RPMI7951 (cell line): Measurements from ENCODE around the gene PDZD4. TPM values are rescaled to one million over a fixed set of nuclear protein-coding genes. Genes with fewer than 3 reads are reported as not detected.
A peak's percentile ranks its signal among the peaks of the same experiment; 100 is the strongest.

ENCODE experiments used
- DNase-seq: peaks from one replicate; pipeline ENCODE4 v3.0.0-alpha.2; 2012; ENCODE audit warnings: low read depth
- total RNA-seq: library from RNA; depleted of rRNA; stranded (reverse); fragments of >200 nt; shearing (Covaris generic); gene quantifications from 2 replicates; pipeline ENCODE4 v1.2.3, GENCODE V29; 2014

Gene PDZD4
- total RNA-seq, 1 experiment from 2014 or later = 0.12 TPM

DNA sequence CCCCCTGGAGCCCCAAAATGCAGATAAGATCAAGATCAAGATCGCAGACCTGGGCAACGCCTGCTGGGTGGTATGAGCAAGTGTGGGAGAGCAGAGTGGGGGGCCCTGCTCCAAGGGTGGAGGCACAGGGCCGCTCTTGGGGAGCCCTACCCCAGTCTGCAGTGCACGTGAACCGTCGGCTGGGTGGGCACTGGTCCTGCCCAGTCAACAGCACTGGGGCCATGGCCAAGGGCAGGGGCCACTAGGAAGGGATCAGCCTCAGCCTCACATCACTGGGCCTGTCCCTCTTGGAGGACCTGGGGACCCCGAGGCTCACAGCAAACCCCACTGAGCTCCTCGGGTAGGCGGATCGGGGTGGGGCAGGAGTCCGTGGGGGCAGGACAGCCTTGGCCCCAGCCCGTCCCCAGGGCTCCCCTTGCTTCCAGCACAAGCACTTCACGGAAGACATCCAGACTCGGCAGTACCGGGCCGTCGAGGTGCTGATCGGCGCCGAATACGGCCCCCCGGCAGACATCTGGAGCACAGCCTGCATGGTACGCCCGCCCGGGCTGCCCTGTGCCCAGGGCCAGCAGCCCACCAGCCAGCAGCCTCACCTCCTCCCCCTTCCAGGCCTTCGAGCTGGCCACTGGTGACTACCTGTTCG, 45.9 kb downstream of the PDZD4 start:
- DNase-seq = no peak

DNA sequence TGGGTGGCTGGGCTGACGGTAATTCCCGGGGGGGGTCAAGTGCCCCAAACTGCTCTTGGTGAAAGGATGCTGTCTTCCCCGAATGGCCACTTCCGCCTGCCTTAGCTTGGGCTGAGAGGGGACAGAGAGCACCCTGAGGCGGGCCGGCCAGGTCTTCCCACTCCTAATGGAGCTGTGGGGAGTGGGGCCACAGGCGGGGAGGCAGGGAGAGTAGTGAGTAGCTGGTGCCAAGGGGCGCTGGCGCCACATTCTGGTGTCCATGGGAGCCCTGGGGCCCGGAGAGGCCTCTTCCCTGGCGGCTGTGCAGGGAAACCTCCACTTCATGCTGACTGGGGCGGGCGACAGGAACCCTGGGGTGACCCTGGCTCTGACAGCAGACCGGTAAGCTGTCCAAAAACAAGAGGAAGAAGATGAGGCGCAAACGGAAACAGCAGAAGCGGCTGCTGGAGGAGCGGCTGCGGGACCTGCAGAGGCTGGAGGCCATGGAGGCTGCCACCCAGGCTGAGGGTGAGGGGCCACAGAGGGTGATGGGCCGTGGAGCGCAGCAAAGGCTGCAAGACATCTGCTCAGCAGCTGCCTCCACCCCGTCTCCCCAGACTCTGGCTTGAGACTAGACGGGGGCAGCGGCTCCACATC, 46.8 kb downstream of the PDZD4 start:
- no peak for DNase-seq

DNA sequence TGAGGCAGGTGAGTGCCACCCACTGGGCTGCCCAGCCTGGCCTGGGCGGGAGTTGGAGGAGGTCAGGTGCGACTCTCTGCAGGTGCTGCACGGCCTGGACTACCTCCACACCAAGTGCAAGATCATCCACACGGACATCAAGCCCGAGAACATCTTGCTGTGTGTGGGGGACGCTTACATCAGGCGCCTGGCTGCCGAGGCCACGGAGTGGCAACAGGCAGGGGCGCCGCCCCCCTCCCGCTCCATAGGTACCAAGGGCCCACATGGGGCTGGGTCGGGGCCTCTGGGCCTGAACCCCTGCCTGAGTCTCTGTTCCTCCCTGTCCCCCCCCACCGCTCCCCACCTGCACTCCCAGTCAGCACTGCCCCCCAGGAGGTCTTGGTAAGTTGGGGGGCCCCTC, 47.5 kb downstream of the PDZD4 start:
- DNase-seq = no peak

DNA sequence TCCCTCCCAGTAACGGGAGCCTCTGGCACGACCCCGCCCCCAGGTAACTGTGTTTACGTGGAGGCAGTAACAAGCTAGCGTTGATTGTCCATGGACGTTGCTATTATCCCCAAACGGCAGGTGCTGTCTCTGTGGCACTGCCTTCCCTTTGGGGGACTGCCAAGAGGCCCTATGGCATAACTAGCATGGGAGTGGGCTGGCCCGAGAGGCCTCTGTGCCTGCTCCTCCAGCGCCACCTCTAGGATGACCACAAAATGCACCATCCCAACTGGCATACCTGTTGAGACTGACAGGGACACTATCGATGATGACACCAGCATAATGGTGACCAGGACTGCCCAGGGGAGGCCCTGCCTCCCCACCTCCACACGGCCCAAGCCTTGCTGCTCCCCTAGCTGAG, 48.0 kb downstream of the PDZD4 start:
- DNase-seq = no peak

DNA sequence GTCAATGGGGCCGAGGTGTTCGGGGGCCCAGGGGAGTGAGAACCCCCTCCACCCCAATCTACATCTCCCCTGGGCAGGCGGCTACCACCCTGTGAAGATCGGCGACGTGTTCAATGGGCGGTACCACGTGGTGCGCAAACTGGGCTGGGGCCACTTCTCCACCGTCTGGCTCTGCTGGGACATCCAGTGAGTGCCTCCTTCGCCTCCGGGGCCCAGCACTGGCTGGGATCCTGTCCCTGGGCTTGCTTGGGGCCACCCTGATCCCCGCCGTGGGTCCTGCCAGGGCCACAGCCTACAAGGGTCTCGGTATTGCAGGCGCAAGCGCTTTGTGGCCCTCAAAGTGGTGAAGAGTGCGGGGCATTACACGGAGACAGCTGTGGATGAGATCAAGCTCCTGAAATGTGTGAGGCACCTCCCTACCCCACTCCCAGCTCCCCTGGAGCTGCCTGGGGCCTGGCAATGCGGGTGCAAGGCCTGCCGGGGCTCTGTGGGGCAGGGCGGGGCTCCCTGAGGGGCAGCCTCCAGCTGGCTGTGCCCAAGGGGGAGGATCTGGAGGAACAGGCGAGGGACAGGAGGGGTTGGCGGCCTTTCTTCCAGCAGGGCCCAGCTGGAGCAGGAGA, 48.8 kb downstream of the PDZD4 start:
- DNase-seq = no peak

DNA sequence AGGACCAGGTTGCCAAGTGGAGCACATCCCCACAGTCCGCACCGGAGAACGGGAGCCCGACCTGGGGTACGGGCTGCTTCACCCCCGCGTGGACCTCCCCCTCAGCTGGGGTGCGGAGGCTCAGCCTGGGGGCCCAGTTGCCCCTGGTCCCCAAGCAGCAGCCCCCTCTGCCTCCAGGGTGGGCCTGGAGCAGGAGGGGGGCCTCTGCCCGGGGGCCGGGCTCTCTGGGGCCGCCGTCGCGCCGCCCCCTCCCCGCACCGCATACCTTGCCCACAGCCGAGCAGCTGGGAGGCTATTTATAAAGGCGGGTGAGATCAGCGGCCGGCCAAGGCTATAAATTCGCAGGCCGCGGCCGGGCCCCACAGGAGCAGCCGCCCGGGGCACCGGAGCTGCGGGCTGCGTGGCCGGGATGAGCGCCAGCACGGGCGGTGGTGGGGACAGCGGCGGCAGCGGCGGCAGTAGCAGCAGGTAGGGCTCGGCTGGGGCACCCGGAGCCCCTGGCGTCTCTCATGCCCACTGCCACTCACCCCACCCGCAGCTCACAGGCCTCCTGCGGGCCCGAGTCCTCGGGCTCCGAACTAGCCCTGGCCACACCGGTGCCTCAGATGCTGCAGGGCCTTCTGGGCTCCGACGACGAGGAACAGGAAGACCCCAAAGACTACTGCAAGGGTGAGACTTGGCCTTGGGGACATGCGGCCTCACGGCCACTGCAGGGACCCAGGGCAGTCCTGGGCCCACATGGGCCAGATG, 49.5 kb downstream of the PDZD4 start, which contains the start of gene SRPK3:
TSS of gene SRPK3 (plus strand) at position 364 of the 750 bp plus-strand sequence. CDS start at position 410, 46 bp downstream.
- peak; percentile 54 for DNase-seq

DNA sequence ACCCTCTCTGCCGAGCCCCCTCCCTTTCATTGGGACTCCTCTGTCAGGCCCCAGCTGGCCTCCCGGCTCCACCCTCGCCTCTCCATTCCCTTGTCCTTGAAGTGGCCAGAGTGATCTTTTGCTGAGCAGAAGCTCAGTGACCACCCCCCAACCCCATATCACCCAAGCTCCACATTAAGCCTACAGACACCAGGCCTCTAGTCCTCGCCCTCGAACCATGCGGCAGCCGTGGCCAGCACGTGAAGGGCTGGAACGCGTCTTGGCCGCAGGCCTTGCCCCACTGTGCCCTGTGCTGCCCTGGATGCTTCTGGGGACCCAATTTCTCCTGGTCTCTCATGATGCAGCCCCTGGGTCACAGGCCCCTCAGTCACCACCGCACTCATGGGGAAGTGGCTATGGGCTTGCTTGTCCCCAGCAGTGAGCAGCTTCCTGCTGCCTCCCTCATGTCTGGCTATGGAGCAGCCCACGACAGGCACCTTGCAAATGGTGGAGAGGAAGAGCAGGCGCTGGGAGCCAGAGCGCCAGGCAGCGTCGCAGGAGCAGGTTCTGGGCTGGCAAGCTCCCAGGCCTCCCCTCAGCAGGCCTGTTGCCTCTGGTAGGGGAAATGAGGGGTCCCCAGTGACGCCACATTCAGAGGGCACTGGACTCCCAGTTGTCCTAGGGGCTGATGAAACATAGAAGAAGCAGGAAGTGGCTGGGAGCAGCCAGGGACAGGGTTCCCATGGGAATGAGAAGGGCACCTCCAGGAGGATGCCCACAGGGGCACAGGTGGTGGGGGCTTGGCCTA, 50.3 kb downstream of the PDZD4 start:
- no peak for DNase-seq

DNA sequence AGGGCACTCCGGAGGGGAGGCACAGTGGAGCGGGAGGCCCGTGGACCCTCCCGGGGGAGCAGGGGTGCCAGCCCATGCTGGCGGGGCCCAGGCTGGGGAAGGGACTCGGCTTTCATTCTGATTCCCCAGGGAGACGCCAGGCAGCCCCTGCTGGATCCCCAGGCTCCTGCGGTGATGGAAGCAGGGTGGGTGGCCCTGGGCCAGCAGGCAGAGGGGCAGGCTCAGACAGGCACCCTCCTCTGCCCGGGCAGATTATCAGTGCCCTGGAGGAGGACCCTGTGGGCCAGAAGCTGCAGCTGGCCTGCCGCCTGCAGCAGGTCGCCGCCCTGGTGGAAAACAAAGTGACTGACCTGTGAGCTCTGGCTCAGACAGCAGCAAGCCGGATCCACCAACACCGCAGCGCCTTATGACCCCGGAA, 51.7 kb downstream of the PDZD4 start:
- no peak for DNase-seq

DNA sequence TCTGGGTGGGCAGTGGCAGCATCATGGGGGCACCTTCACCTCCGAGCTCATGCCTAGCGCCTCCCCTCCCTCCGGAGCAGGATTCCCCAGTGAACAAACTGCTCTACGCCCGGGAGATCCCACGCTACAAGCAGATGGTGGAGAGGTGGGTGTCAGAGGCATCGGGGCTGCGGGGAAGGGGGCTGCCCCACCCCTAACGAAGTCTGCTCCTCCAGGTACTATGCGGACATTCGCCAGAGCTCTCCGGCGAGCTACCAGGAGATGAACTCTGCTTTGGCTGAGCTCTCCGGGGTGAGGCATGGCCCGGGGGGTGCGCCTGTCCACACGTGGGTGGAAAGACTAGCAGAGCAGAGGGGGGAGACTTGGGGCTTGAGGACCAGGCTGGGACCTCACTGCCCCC, 52.2 kb downstream of the PDZD4 start:
- no peak for DNase-seq

DNA sequence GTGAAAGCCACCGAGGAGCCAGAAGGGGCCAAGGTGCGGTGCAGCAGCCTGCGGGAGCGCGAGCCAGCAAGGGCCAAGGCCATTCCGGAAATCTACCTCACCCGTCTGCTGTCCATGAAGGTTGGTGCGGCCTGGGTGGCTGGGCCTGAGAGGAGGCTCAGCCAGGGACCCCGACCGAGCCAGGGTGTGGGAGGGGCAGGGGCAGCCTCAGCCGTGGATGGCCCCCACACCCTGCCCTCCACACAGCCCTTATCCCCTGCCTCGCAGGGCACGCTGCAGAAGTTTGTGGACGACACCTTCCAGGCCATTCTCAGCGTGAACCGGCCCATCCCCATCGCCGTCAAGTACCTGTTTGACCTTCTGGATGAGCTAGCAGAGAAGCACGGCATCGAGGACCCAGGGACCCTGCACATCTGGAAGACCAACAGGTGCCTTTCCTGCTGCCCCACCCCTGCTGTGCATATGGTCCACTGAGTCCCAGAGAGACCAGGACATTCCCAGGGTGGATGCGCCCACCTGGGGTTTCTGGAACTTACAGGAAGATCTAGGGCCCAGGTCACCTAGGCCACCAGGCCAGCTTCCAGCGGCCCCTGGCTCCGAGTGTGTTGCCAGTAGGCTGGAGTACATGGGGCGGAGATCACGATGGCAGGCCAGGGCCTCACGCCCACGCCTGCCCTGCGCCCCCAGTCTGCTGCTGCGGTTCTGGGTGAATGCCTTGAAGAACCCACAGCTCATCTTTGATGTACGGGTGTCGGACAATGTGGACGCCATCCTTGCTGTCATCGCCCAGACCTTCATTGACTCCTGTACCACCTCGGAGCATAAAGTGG, 52.9 kb downstream of the PDZD4 start:
- DNase-seq = no peak

DNA sequence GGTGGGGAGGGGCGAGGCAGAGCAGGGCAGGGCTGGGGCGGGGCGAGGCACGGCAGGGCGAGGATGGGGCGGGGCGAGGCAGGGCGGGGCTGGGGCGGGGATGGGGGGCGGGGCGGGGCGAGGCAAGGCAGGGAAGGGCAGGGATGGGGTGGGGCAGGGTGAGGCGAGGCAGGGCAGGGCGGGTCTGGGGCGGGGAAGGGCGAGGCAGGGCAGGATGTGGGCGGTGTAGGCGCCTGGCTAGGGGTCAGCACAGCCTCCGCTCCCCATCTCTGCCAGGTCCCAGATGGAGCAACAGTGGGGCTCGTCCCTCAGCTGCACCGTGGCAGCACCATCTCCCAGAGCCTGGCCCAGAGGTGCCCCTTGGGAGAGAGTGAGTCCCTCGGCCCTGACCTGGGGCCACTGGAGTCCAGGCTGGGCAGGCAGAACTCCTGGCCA, 53.7 kb downstream of the PDZD4 start:
- no peak for DNase-seq

DNA sequence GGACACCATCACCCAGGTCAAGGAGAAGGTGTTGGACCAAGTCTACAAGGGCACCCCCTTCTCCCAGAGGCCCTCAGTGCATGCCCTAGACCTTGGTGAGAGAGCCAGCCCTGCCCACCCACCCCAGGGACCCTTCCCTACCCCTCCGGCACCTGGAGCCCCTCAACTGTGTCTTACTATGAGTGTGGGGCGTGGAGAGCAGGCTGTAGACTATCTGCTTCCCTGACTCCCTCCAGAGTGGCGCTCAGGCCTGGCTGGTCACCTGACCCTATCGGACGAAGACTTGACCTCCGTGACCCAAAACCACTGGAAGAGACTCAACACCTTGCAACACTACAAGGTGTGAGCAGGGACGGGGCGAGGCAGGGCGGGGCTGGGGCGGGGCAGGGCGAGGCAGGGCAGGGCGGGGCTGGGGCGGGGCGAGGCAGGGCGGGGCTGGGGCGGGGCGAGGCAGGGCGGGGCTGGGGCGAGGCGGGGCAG, 54.2 kb downstream of the PDZD4 start:
- no peak for DNase-seq

DNA sequence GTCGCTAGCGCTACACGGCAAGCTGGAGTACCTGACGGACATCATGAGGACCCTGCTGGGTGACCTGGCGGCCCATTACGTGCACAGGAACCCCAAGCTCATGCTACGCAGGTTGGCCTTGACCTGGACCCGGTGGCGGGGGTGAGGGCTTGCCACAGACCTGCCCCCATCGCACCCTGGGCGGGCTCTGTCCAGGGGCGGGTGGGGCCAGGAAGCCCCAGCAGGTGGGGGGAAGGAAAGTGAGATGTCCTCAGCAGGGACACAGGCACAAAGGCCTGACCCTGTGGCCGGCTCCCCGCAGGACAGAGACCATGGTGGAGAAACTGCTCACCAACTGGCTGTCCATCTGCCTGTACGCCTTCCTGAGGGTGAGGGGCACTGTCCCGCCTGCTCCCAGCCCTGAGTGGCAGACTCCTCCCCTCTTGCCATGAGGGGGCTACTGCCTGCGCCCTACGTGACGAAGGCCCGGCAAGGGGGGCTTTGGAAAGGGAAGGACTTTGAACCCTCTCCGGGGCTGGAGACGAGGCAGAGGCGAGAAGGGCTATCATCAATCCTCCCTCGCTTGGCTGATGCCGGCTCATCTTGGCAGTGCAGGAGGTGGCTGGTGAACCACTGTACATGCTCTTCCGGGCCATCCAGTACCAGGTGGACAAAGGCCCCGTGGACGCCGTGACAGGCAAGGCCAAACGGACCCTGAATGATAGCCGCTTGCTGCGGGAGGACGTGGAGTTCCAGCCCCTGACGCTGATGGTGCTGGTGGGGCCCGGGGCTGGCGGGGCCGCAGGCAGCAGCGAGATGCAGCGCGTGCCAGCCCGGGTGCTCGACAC, 54.8 kb downstream of the PDZD4 start:
- no peak for DNase-seq

DNA sequence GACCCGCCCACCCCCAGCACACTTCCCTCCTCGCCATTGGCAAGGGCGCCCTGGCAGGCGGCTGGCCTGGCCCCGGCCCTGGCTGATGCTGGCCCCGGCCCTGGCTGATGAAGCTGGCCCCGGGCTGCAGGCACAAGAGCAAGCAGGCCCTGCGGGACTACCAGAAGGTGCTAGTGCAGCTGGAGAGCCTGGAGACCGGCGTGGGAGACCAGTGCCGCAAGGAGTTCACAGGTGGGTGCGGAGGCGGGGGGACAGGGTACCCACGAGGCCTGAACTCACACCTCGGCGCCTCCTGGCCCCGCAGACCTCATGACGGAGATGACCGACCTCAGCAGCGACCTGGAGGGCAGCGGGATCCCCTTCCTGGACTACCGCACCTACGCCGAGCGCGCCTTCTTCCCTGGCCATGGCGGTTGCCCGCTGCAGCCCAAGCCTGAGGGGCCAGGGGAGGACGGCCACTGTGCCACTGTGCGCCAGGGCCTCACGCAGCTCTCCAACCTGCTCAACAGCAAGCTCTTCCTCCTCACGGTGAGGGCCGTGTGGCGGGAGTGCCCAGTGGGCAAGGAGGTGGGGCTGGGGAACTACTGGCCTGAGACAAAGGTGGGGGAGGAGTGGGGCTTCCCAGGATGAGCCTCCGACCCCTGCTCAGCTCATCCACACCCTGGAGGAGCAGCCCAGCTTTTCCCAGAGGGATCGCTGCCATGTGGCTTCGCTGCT, 55.6 kb downstream of the PDZD4 start:
- DNase-seq = no peak

DNA sequence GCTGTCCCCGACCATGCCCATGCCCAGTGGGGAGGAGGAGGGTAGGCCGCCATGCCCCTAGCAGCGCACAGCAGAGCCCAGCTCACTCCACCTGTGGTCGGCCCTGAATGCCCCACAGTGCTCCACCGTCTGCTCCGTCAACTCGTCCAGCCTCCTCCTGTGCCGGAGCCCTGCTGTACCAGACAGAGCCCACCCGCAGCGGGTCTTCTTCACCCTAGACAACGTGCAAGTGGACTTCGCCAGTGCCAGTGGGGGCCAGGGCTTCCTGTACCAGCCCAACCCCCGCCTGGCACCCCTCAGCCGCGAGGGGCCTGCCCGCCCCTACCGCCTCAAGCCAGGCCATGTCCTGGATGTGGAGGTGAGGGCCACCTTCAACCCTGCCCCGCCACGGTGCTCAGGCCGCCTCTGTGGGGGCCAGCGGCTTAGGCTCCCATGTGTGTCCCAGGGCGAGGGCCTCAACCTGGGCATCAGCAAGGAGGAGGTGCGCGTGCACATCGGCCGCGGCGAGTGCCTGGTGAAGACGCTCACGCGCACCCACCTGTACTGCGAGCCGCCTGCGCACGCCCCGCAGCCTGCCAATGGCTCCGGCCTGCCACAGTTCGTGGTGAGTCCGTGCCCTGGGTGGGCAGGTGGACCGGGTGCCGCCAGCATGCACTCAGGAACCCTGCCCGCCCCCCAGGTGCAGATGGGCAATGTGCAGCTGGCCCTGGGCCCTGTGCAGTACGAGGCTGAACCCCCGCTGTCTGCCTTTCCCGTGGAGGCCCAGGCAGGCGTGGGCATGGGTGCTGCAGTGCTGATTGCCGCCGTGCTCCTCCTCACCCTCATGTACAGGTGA, 56.4 kb downstream of the PDZD4 start:
- DNase-seq = no peak

DNA sequence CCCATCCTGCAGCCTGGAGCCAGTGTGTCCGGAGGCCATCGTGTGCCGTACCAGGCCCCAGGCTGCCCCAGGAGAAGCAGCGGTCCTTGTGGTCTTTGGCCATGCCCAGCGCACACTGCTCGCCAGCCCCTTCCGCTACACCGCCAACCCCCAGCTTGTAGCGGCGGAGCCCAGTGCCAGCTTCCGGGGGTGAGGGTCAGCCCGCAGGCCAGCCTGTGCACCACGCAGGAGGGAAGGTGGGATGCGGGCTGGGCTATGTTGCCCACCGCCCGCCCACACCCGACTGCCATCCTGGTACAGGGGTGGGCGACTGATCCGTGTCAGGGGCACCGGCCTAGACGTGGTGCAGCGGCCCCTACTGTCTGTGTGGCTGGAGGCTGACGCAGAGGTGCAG, 57.1 kb downstream of the PDZD4 start:
- no peak for DNase-seq

DNA sequence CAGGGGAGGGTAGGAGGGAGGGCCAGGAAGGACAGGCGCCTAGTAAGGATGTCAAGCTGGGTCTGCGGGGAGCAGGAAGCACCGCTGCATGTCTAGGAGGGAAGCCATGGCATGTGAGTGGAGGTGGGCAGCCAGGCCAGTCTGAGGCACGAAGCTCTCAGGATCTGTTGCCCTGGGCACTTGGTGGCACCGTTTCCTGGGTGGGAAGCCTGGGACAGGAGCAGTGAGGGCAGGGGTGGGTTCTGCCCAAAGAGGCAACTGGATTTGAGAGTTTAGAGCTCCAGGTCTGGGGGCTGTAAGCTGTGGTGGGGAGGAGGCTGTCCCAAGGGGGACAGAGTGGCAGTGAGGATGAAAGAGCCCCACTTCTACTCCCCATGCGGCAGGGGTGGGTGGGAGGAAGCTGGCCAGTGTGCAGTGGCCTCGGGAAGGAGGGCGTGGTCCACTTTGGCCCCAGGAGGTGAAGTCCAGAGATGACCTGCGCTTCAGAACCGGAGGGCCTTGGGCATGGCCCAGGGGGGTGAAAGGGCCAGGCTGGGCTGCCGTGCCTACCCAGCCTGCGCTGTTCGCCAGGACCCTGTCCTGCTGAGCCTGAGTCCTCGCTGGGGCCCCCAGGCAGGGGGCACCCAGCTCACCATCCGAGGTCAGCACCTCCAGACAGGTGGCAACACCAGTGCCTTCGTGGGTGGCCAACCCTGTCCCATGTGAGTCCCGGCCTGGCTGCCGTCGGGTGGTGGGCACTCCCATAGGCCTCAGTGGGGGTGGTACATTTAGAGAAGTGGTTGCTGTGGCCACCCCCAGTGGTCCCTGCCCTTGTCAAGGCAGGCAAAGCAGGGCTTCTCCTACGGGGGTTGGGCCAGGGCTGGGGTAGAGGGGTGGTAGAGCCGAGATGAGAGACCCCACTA, 57.8 kb downstream of the PDZD4 start:
- no peak for DNase-seq
